ENCODE results near the gene SLC2A11.

Gene SLC2A11

DNA sequence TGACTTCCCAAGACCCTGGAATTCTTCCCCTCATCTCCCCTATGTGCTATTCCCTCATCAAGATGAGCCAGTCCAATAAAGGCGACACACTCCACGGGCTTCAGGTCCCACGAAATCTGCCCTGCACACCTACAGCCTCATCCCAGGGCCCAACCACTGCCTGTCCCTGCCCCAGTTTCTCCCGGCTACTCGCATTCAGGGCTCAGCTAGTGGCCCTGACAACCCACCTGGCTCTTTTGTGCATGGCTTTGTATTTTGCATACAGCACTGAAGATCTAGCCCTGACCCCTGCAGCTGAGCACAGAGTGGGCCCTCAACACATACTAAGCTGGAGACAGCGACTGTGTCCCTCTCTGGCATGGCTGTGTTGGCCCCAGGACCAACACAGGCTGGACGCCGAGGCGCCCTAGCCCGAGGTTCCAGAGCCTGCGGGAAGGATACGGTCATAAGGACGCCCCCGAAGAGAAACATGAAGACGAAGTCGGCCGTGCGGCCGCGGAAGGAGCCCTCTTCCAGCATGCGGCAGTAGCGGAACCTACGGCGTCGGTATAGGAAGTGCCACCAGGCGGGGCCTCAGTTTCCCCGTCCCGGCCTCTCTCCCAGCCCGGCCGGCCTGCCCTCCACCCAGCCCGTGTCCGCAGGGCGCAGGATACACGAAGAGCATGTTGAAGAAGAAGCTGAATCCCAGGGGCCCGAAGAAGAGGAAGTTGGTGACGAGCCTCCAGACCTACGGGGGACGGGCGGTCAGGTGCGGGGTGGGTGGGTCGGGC, 19.6 kb upstream of the SLC2A11 start:
- TF ChIP-seq, protein P1, sequence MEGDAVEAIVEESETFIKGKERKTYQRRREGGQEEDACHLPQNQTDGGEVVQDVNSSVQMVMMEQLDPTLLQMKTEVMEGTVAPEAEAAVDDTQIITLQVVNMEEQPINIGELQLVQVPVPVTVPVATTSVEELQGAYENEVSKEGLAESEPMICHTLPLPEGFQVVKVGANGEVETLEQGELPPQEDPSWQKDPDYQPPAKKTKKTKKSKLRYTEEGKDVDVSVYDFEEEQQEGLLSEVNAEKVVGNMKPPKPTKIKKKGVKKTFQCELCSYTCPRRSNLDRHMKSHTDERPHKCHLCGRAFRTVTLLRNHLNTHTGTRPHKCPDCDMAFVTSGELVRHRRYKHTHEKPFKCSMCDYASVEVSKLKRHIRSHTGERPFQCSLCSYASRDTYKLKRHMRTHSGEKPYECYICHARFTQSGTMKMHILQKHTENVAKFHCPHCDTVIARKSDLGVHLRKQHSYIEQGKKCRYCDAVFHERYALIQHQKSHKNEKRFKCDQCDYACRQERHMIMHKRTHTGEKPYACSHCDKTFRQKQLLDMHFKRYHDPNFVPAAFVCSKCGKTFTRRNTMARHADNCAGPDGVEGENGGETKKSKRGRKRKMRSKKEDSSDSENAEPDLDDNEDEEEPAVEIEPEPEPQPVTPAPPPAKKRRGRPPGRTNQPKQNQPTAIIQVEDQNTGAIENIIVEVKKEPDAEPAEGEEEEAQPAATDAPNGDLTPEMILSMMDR (IDR thresholded peaks at IDR 0.05; ENCODE audit: low read depth, low read length), result no peak
- no peak for DNase-seq
- Histone ChIP-seq H3K9me3 (no peaks in the 10 kb centered on the region), H3K36me3 (peaks cover 39% of the 10 kb centered on the region), H3K4me1 (no peaks in the 10 kb centered on the region), H3K4me3 (ENCODE audit: low read depth, low read length) (no peak overlapping the region), H3K27me3 (no peaks in the 10 kb centered on the region)

DNA sequence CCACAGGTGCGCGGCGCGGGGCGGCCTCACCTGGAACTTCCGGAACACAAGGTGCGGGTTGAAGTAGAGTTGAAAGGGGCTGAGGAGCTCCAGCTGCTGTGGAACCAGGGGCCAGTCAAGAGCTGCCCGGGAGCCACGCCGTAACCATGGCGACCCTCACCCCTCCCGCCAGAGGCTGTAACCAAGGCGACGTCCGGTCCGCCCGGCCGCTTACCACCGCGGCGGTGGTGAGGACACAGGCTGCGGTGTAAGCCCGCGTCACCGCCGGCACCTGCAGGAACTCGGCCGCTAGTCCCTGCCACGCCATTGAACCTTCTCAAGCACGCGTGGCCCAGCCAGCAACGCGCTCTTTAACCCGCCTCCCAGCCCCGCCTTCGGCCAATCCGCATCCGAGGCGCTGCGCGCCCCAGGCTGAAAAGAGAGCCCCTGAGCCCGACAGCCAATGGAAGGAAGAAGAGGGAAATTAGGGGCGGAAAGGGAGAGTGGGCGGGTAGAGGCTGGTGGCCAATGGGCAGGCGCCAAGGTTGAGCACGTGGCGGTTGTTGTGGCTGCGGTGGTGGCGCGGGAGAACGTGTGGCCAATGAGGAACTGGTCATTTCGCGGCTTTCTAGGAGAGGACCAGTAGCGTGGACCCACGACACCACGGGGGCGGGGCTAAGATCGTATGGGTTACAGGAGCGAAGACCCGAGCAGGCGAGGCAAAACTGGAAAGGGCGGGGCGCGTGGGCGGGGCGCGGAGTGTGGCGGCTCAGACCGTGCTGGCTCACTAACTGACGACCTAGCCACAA, 18.8 kb upstream of the SLC2A11 start, which contains the start of gene DERL3:
Gene DERL3, minus strand, starts transcription at position 326 of the 788 bp plus-strand sequence. Its CDS starts 19 bp downstream, at position 307.
- no peak within 1 kb of the TSS for H3K4me3 ChIP-seq (ENCODE audit: low read depth, low read length)
- H3K27me3 ChIP-seq, result no peaks in the 10 kb centered on the region
- TF ChIP-seq, protein P1 (IDR thresholded peaks at IDR 0.05; ENCODE audit: low read depth, low read length), result no peak
- peaks cover 31% of the 10 kb centered on the region for H3K36me3 ChIP-seq
- no peaks in the 10 kb centered on the region for H3K4me1 ChIP-seq
- no peaks in the 10 kb centered on the region for H3K9me3 ChIP-seq
- no peak for DNase-seq

DNA sequence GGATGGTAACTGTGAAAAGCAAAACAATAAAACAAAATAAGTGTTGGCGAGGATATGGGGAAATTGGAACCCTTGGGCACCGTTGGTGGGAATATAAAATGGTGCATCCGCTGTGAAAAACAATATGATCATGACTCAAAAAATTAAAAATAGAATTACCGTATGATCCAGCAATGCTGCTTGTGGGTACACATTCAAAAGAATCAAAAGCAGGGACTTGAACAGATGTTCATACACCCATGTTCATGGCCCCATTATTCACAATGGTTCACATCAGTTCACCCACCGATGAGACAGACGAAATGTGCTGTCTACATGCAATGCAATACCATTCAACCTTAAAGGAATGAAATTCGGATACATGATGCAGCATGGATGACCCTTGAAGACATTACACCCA, 17.6 kb upstream of the SLC2A11 start:
- Histone ChIP-seq H3K4me1 (no peaks in the 10 kb centered on the region), H3K27me3 (no peaks in the 10 kb centered on the region), H3K4me3 (ENCODE audit: low read depth, low read length) (no peak overlapping the region), H3K36me3 (peaks cover 23% of the 10 kb centered on the region), H3K9me3 (no peaks in the 10 kb centered on the region)
- TF ChIP-seq, protein P1 (IDR thresholded peaks at IDR 0.05; ENCODE audit: low read depth, low read length), result no peak
- DNase-seq, result no peak

DNA sequence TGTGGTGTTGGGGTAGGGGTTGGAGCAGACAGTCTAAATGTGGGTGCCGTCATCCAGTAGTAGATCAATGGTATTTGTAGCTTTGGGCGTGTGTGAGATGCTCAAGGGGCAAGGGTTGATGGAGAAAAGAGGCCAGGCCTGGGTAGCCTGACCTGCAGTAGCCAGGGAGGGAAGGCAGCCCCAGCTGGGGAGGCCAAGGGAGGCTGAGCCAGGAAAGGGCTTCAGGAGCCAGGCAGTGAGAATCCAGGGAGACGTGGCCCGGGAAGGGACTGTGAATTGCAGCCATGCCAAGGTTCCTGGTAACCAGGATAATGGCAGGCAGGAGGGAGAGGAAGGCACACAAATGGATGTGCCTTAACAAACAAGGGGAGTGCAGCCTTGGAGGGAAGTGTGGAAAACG, 16.4 kb upstream of the SLC2A11 start:
- DNase-seq, result no peak
- peaks cover 10% of the 10 kb centered on the region for H3K36me3 ChIP-seq
- TF ChIP-seq, protein P1 (IDR thresholded peaks at IDR 0.05; ENCODE audit: low read depth, low read length), result no peak
- peaks cover 2% of the 10 kb centered on the region for H3K4me1 ChIP-seq
- no peaks in the 10 kb centered on the region for H3K27me3 ChIP-seq
- no peaks in the 10 kb centered on the region for H3K9me3 ChIP-seq
- H3K4me3 ChIP-seq (ENCODE audit: low read depth, low read length), result no peak overlapping the region

DNA sequence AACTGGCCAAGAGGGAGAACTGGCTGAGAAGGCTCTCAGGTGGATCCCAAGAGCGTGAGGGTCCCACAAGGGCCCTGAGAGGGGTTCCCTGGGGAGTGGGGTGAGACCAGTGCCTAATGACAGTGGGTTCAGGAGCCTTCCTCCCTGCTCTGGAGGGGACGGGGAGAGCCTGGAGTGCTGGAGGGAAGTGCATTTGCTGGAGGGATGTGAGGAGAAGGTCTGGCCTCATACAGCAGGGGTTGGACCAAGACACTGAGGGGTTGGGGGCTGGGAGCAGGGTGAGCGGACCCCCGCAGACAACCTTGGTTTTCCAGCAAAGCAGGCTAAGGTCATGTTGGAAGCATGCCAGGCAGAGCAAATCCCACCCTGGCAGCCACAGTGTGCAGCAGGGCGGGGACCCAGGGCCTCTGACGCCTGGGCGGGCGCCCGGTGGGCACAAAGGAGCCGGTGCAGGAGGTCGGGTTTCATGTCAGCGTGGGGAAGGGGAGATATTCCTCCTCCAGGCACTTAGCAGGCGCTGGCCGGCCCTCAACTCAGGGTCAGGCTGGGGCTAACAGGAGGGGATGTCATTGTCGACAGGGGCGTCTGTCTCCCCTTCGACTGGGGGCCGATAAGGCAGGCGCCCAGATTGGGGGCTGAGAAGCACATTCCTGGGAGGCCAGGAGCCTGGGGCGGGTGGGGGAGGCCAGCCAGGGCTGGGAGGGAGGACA, 15.8 kb upstream of the SLC2A11 start:
- Histone ChIP-seq H3K27me3 (no peaks in the 10 kb centered on the region), H3K4me1 (peaks cover 5% of the 10 kb centered on the region), H3K4me3 (ENCODE audit: low read depth, low read length) (no peak overlapping the region), H3K9me3 (no peaks in the 10 kb centered on the region), H3K36me3 (peaks cover 6% of the 10 kb centered on the region)
- no peak for DNase-seq
- TF ChIP-seq, protein P1 (IDR thresholded peaks at IDR 0.05; ENCODE audit: low read depth, low read length), result no peak

Data from BE2C (cell line).